NCI-H774 (cell line): ENCODE data around the gene INPP4B.

Source experiments
- DNase-seq: peaks from one replicate; lab custom pipeline; 2025; lab: John Stamatoyannopoulos, UW

Gene INPP4B

GRCh38 chr4:142339053-142339452 lies 507.0 kb downstream of the INPP4B start:
- peak; percentile 43 for DNase-seq

GRCh38 chr4:142336251-142336934 lies 509.7 kb downstream of the INPP4B start:
- no peak for DNase-seq

- no peak for DNase-seq
These were observed 511.2 kb downstream of the INPP4B start for GRCh38 chr4:142334931-142335330.

GRCh38 chr4:142331646-142332045 lies 514.5 kb downstream of the INPP4B start:
- no peak for DNase-seq

GRCh38 chr4:142331132-142331531 lies 515.0 kb downstream of the INPP4B start:
- DNase-seq: no peak

GRCh38 chr4:142330311-142330710 lies 515.8 kb downstream of the INPP4B start:
- DNase-seq: no peak

GRCh38 chr4:142329313-142329712 lies 516.8 kb downstream of the INPP4B start:
- DNase-seq: no peak

GRCh38 chr4:142326181-142326580 lies 519.9 kb downstream of the INPP4B start:
- no peak for DNase-seq

- no peak for DNase-seq
These were observed 521.5 kb downstream of the INPP4B start for GRCh38 chr4:142324572-142324971.

GRCh38 chr4:142322996-142323395 lies 523.1 kb downstream of the INPP4B start:
- DNase-seq: no peak

GRCh38 chr4:142318280-142318679 lies 527.8 kb downstream of the INPP4B start:
- DNase-seq: no peak

- DNase-seq: no peak
These were observed 529.2 kb downstream of the INPP4B start for GRCh38 chr4:142316913-142317312.

- no peak for DNase-seq
These were observed 530.1 kb downstream of the INPP4B start for GRCh38 chr4:142316025-142316424.

- no peak for DNase-seq
These were observed 531.4 kb downstream of the INPP4B start for GRCh38 chr4:142314686-142315085.

GRCh38 chr4:142314247-142314646 lies 531.9 kb downstream of the INPP4B start:
- DNase-seq: no peak

GRCh38 chr4:142312391-142312790 lies 533.7 kb downstream of the INPP4B start:
- DNase-seq: no peak

GRCh38 chr4:142311916-142312315 lies 534.2 kb downstream of the INPP4B start:
- no peak for DNase-seq

- DNase-seq: no peak
These were observed 536.3 kb downstream of the INPP4B start for GRCh38 chr4:142309772-142310171.

GRCh38 chr4:142307857-142308256 lies 538.2 kb downstream of the INPP4B start:
- no peak for DNase-seq

- no peak for DNase-seq
These were observed 548.8 kb downstream of the INPP4B start for GRCh38 chr4:142297313-142297712.

- DNase-seq: no peak
These were observed 552.6 kb downstream of the INPP4B start for GRCh38 chr4:142293536-142293935.

GRCh38 chr4:142292231-142292630 lies 553.9 kb downstream of the INPP4B start:
- DNase-seq: no peak

GRCh38 chr4:142291299-142292050 lies 554.6 kb downstream of the INPP4B start:
- no peak for DNase-seq

GRCh38 chr4:142287371-142287770 lies 558.7 kb downstream of the INPP4B start:
- DNase-seq: no peak
